ENCODE measurements around the gene HS3ST6.

GRCh38 chr16:1890708-1891050, 27.5 kb downstream of the HS3ST6 start:
- TF ChIP-seq EZH2phosphoT487 (IDR thresholded peaks at IDR 0.05): no peak
- no peak for TF ChIP-seq CTCF (IDR thresholded peaks at IDR 0.05)
- TF ChIP-seq EZH2 (IDR thresholded peaks at IDR 0.05): no peak
